Cortex of kidney (tissue), 1 donor: ENCODE measurements around the gene CORO1C.

Experiments
- DNase-seq: peaks from one replicate; lab custom pipeline; 2025; lab: John Stamatoyannopoulos, UW

The CORO1C gene

DNA sequence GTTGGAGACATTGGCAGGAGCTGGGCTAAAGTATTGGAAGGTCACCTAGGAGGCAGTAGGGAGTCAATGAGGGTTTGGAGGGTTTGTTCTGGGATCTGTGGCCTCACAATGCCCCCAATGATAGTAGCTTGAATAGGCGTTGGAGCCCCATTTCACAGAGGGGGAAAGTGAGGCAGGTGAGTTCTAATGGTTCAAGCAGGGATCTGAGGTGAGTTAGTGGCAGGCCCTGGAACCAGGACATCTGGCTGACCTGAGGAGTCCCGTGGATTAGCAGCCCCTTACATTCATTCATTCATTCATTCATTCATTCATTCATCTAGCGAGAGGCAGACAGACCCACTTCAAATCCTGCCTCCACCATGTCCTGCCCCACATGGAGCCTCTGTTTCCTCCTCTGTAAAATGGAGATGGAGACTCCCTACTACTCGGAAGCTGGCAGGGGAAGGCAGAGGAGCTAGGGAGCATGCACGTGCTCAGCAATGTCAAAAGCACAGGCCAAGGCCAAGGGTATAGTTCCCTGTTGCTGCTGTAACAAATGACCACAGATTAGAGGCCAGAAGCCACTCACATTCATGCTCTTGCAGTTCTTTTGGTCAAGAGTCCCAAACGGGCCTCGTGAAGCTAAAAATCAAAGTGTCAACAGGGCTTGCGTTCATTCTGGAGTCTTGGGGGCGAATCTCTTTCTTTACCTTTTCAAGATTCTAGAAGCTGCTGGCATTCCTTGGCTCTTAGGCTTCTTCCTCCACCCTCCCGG, 131.2 kb downstream of the CORO1C start:
- no peak for DNase-seq

DNA sequence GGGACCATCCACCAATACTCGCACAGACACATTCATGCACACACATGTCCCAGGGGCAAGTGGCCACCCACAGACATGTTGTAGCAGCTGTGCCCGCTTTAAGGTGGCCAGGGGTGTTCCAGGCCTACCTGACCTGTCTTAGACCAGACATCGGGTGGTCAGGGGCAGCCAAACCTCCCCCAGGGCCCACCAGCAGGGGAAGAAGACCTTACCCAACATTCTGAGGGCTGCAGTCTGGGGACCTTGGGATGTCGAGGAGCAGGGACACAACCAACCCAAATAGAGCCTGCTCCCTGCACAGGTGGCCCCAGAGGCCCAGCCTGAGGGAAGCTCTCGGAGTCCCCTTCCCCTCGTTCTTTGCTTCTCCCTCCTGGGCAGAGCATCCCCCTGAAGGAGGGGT, 131.8 kb downstream of the CORO1C start:
- DNase-seq = no peak

DNA sequence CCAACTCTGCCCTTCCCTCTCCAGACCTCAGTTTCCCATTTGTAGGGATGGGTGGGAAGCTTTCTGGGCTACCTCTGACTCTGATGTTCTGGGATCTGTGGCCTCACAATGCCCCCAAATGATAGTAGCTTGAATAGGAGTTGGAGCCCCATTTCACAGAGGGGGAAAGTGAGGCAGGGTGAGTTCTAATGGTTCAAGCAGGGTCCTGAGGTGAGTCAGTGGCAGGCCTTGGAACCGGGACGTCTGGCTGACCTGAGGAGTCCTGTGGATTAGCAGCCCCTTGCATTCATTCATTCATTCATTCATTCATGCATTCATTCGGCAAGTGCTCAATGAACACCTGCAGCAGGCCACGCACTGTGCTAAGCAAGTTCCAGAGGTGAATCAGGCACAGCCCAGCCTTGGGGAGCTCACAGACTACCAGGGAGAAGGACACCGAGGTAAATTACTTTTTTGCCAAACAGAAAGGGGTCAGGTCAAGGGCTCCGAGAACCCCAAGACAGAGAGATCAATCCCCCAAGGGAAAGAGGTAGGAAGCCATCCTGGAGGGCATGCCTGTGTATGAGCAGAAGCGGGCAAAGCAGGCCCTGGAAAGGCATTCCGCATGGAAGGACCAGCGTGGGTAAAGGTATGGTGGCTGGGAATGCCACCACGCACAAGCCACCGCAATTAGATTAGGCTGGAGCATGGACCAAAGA, 132.6 kb downstream of the CORO1C start:
- no peak for DNase-seq

DNA sequence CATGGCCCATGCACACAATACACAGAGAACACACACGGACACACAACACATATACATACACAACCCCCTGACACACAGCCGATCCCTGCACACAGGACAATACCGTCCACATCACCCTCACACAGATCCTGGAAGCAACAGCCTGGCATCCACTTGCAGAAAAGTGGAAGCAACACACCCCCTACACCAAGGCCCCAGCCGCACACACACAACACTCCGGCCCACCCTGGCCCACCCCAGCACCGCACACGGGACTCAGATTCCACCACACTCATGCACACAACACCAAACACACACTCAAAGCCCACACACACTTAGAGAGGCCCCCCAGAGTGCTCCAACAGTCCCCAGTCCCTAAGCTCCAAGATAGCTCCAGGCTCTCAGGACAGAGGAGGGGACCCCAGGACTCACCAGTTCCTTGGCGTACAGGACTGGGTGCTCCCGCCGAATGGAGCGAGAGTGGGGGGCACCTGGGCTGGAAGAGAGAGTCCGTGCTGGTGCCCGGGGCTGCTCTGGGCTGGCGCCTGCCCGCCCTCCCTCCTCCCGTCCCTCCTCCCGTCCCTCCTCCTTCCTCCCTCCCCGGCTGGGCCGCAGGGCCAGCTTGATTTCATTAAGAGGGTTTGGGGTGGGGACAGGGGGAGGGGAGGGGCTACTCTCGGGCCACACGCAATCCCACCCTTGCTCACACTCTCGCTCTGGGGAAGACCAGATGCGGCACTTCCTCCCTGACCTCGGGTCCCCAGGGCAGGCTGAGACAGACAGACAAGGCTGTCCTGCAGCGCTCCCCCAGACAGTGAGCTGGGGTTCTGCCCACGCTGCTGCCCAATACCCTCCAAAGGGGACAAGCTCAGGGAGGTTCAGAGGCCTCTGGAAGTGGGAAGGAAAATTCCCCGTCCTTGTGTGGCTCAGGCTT, 133.5 kb downstream of the CORO1C start, which contains the start of gene TMEM119:
Gene TMEM119 (minus strand): TSS at position 526 of the 913 bp plus-strand sequence. CDS start 5,701 bp downstream, outside the sequence.
- DNase-seq = no peak

DNA sequence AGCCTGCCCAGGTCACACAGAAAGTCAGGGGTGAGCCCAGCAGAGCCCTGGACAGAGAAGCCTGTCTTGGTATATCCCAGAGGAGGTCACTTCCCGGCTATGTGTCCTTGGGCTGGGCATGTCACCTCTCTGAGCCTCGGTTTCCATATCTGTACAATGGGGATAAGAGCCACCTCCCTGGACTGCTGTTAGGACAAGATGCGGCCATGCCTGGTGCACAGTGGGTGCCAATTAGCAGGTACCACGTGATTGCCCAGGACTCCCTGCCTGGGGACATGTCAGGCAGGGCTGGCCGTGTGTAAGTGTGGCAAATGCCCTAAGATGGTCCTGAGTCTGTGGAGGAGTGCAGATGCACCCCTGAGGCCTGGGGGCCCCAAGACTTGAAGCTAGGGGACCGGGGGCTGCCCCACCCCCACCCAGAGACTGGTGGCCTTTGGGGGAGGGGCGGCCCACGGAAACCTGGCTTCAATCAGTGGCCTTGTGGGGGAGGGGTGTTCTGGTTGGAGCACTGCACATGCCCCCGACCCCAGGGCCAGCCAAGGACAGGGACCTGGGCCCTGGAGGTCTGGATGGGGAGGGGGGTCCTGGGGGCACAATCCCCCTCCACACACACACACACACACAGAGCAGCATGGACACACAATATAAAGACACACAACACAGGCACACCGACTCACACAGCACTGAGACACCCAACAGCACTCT, 134.3 kb downstream of the CORO1C start:
- no peak for DNase-seq

DNA sequence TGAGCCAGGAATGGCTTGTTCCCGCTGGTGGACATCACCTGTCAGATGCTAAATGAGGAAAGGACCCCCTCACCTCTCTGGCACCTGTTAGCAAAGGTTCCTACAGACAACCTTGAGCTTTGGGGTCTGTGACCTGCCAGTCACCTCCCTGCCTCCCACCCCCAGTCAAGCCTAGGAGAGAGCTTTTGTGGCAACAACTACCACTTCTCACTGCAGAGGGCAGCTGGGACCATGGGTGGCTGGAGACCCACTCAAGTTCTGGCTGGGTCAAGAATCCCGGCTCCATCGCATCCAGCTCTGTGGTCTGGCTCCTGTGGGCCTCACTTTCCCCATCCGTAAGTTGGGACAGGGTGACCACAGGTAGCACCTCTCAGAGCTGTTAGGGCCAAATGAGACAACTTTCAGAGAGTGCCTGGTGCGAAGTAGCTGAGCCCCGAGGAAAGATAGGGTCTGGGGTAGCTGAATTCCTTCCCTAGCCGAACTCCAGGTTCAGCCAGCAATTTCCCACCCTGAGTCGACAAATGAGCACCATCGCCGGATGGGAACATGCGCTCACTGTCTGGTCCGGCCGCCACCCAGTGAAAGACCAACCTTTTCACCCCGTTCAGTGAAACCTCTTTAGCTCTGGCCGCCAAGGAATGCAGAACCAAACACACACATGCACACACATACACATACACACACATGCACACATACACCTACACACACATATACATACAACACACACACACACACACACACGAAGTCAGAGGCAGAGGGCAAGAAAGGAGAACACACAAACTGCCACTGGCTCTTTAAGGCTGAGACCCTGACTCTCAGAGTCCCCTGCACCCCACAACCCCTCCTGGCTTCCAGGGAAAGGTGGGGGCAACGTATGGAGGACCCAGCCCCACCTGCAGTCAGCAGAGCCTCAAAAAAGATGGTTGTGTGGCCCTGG, 135.3 kb downstream of the CORO1C start:
- no peak for DNase-seq
